Measurements from ENCODE around the gene PLD5.

DNA sequence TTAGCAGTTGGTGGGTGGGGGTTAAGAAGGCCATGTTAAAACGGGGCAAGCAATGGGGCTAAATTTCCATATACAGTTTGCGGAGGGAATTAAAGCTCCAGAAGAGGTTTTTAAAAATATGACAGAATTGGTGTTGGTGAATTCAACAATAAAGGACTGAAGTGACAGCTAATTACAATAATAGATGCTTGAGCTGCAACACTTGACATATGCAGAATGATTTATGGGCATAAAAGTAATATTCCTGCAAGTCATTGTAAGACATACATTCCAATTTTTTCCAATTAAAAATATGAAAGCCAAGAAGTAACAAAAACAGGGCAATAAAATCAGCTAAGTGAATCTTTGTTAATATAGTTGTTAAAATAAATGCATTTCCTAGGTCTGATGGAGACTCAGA, 323.4 kb downstream of the PLD5 start:
- TF ChIP-seq POLR2AphosphoS5 (IDR thresholded peaks at IDR 0.05; ENCODE audit: low read depth, low read length) (no peak), POLR2A (IDR thresholded peaks at IDR 0.05; ENCODE audit: low read depth, low read length) (no peak), TAF1 (IDR thresholded peaks at IDR 0.05; ENCODE audit: low read depth, low read length) (no peak), POU2F2 (IDR thresholded peaks at IDR 0.05; ENCODE audit: low read depth, low read length) (no peak)

Measured in GM12891 (cell line).